NCI-H345 treated with DMSO at 0.1 percent for 48 hours (cell line): ENCODE measurements around the gene PACSIN1.

ENCODE experiments used
- DNase-seq: peaks from one replicate; lab custom pipeline; 2025; ENCODE audit not compliant: unreplicated experiment; lab: John Stamatoyannopoulos, UW

The PACSIN1 gene, protein sequence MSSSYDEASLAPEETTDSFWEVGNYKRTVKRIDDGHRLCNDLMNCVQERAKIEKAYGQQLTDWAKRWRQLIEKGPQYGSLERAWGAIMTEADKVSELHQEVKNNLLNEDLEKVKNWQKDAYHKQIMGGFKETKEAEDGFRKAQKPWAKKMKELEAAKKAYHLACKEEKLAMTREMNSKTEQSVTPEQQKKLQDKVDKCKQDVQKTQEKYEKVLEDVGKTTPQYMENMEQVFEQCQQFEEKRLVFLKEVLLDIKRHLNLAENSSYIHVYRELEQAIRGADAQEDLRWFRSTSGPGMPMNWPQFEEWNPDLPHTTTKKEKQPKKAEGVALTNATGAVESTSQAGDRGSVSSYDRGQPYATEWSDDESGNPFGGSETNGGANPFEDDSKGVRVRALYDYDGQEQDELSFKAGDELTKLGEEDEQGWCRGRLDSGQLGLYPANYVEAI

GRCh38 chr6:34465531-34466241 is at the start of gene PACSIN1:
Gene PACSIN1, plus strand, starts transcription at chr6:34466076. Its CDS starts 60,230 bp downstream, at chr6:34526306.
- no peak for DNase-seq

GRCh38 chr6:34416877-34417371 is 49.0 kb upstream of the PACSIN1 start:
- no peak for DNase-seq

GRCh38 chr6:34418367-34418766 is 47.5 kb upstream of the PACSIN1 start:
- no peak for DNase-seq

- DNase-seq: no peak
Measured at GRCh38 chr6:34423254-34423653, 42.6 kb upstream of the PACSIN1 start.

- DNase-seq: no peak
Measured at GRCh38 chr6:34424200-34425131, 41.4 kb upstream of the PACSIN1 start.

DNA sequence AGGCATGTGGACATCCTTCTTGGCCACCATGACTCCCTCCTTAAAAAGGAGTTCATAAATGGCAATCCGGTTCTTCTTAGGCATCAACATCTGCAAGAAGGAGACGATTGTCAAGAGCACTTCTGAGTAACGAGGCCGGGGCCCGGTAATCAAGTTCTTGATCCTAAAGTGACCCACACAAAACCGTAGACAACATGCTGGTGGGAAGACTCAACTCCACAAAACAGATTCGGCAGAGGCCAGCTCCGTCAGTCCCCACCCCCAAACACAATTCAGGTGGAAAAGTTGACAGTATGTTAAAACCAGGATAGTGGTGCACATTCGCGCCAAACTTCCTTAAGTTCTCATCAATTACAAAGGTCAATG is 40.8 kb upstream of the PACSIN1 start:
- no peak for DNase-seq

GRCh38 chr6:34425498-34426410 is 40.1 kb upstream of the PACSIN1 start, which contains the start of gene RPS10:
Gene RPS10, minus strand, starts transcription at chr6:34426069. Its CDS starts 848 bp downstream, at chr6:34425221.
- peak; percentile 87 for DNase-seq

GRCh38 chr6:34435916-34436315 is 30.0 kb upstream of the PACSIN1 start:
- DNase-seq: no peak

DNA sequence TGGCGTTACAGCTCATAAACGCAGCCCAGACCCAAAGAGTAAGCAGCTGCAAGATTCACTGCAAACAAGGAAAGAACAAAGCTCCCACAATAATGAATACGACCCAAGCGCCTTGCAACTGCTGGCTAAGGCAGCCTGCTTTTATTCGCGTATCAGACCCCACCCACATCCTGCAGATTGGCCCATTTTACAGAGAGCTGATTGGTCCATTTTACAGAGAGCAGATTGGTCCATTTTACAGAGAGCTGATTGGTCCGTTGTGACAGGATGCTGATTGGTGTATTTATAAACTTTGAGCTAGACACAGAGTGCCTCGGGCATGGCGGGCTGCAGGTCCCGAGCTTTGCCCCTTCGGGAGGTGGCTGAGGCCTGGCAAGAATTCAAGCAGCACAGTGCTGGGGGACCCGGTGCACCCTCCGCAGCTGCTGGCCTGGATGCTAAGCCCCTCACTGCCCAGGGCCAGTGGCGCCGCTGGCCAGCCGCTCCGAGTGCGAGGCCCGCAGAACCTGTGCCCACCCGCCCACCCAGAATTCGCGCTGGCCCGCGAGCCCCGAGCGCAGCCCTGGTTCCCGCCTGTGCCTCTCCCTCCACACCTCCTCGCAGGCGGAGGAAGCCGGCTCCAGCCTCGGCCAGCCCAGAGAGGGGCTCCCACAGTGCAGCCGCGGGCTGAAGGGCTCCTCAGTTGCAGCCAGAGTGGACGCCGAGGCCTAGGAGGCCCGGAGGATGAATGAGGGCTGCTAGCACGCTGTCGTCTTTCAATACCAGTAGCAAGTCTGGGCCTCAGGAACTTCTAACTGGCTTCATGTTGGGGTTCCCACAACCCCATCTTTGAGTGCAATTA is 28.9 kb upstream of the PACSIN1 start:
- no peak for DNase-seq

DNA sequence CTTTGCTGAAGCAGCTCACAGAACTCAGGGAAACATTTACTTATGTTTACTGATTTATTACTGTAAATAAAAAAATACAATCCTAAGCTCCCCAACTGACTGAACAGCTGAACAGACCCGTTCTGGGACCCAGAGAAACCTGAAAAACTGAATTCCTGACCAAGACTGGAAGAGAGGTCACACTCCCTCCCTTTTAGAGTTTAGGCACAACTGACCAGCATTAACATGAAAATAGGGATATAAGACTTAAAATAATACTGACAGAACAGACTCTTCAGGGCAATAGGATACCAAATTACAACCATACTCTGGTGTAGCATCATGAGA is 28.3 kb upstream of the PACSIN1 start:
- no peak for DNase-seq

DNA sequence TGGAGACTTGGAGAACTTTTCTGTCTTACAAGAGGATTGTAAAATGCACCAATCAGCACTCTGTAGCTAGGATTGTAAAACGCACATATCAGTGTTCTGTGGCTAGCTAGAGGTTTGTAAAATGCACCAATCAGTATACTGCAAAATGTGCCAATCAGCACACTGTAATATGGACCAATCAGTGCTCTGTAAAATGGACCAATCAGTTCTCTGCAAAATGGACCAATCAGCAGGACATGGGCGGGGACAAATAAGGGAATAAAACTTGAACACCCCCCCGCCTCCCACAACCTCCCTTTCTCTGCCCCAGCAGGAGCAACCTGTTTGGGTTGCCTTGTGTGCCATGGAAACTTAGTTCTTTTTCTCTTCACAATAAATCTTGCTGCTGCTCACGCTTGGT is 27.2 kb upstream of the PACSIN1 start:
- no peak for DNase-seq

- no peak for DNase-seq
Measured at GRCh38 chr6:34439442-34439841, 26.4 kb upstream of the PACSIN1 start.

GRCh38 chr6:34441526-34441925 is 24.4 kb upstream of the PACSIN1 start:
- DNase-seq: no peak

DNA sequence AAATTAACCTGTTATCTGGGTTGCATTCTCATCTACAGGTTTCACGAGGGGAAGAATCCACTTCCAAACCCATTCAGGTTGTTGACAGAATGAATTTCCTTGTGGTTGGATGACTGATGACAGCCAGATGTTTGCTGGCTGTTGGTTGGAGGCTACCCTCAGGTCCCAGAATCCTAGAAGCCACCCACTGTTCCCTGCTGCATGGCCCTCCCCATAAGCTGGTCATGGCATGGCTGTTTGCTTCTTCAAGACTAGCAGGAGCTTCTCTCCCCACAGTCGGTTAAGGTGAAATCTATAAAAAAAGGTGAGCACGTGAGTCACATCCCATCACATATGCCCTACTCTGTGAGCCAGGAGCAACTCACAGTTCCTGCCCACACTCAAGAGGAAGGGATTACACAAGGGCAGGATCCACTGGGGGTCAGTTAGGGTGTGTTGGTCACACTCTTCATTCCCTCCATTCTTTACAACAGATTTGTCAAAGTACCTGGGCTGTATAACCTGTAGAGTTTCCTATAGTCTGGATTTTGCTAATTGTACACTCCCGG is 20.5 kb upstream of the PACSIN1 start:
- no peak for DNase-seq

- DNase-seq: no peak
Measured at GRCh38 chr6:34447386-34447785, 18.5 kb upstream of the PACSIN1 start.

- DNase-seq: no peak
Measured at GRCh38 chr6:34447910-34448309, 18.0 kb upstream of the PACSIN1 start.

DNA sequence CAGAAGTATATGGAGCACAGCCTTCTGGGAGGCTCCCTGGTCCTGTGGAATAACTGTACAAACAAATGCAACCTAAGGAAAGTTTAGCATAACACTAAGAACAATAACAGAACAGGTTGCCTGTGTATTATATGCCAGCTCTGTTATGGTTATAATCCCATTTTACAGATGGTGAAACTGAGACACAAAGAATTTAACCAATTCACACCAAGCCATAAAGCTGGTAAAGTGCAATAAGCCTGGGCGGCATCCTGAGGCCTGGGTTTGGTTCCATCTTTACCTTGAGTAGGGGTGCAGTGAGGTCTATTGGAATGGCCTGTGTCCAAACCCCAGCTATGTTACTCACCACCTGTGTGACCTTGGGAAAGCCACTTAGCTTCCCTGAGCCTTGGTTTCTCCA is 14.7 kb upstream of the PACSIN1 start:
- no peak for DNase-seq

- no peak for DNase-seq
Measured at GRCh38 chr6:34455831-34456230, 10.0 kb upstream of the PACSIN1 start.

GRCh38 chr6:34457382-34457741 is 8.5 kb upstream of the PACSIN1 start:
- DNase-seq: no peak
